Smooth muscle cell (in vitro differentiated cells): ENCODE data around the gene MED15. TPM values are rescaled to one million over a fixed set of nuclear protein-coding genes. Genes with fewer than 3 reads are reported as not detected.

Source experiments
- DNase-seq: peaks from one replicate; lab custom pipeline; 2025; ENCODE audit not compliant: unreplicated experiment; lab: John Stamatoyannopoulos, UW
- H2AFZ ChIP-seq: fragments of 200-600 bp; sonication (generic); 2 replicates; pipeline ENCODE4 v1.6.0; 2016; ENCODE audit warnings: antibody characterized with exemption, low read depth, mild to moderate bottlenecking
- H3F3A ChIP-seq: fragments of 200-600 bp; sonication (generic); 2 replicates; pipeline ENCODE4 v1.6.0; 2017; ENCODE audit warnings: antibody characterized with exemption, low read depth
- H3K27ac ChIP-seq: fragments of 200-600 bp; sonication (generic); 2 replicates; pipeline ENCODE4 v1.5.1; 2016; ENCODE audit warnings: low read depth, mild to moderate bottlenecking
- H3K27me3 ChIP-seq: fragments of 200-600 bp; sonication (generic); 2 replicates; pipeline ENCODE4 v1.6.1; 2016; ENCODE audit warnings: low read depth, mild to moderate bottlenecking
- H3K36me3 ChIP-seq: fragments of 200-600 bp; sonication (generic); 2 replicates; pipeline ENCODE4 v1.5.1; 2016; ENCODE audit warnings: low read depth
- H3K4me1 ChIP-seq: fragments of 200-600 bp; sonication (generic); 2 replicates; pipeline ENCODE4 v1.5.1; 2016; ENCODE audit warnings: low read depth
- H3K4me2 ChIP-seq: fragments of 200-600 bp; sonication (generic); 2 replicates; pipeline ENCODE4 v1.6.0; 2016; ENCODE audit warnings: mild to moderate bottlenecking
- H3K4me3 ChIP-seq: fragments of 200-600 bp; sonication (generic); 2 replicates; pipeline ENCODE4 v1.5.1; 2016; ENCODE audit warnings: mild to moderate bottlenecking
- H3K79me2 ChIP-seq: fragments of 200-600 bp; sonication (generic); 2 replicates; pipeline ENCODE4 v1.6.0; 2016; ENCODE audit warnings: low read depth, mild to moderate bottlenecking
- H3K9ac ChIP-seq: fragments of 200-600 bp; sonication (generic); 2 replicates; pipeline ENCODE4 v1.6.0; 2016; ENCODE audit warnings: low read depth
- H3K9me3 ChIP-seq: fragments of 200-600 bp; sonication (generic); replicated peaks from 2 replicates; pipeline ENCODE4 v1.5.1; 2016; ENCODE audit warnings: low read depth
- H4K20me1 ChIP-seq: fragments of 200-600 bp; sonication (generic); 2 replicates; pipeline ENCODE4 v1.6.0; 2016; ENCODE audit warnings: low read depth
- WGBS: methylation state at CpG from one replicate; pipeline ENCODE4 v1.1.7; 2016; ENCODE audit warnings: low lambda C conversion rate; 5-methylcytosine and 5-hydroxymethylcytosine counted together
- polyA plus RNA-seq: library from polyadenylated mRNA; unstranded; fragments of >200 nt; fragmentation: Nextera tagmentation; extraction: Ambion mirVana; gene quantifications from 2 replicates; pipeline ENCODE4 v1.2.1, GENCODE V29; 2016
- total RNA-seq: library from RNA; depleted of rRNA; stranded (reverse); fragments of >200 nt; gene quantifications from 2 replicates; pipeline ENCODE4 v1.2.3, GENCODE V29; 2014
- TF ChIP-seq, protein P1 (sequence below): fragments of 200-600 bp; sonication (generic); IDR thresholded peaks from 2 replicates; pipeline ENCODE4 v1.5.1; 2017; ENCODE audit warnings: borderline replicate concordance, mild to moderate bottlenecking, antibody characterized with exemption; ENCODE audit not compliant: insufficient read depth, poor library complexity, severe bottlenecking

The MED15 gene
- total and polyA plus RNA-seq, 2 experiments from 2014 or later, result 25.3 to 70.5 TPM

- H3K4me1 ChIP-seq, result no peaks in the 10 kb centered on the region
- no peak overlapping the region for H3K4me2 ChIP-seq
- no peaks in the 10 kb centered on the region for H4K20me1 ChIP-seq
- H3K79me2 ChIP-seq, result no peaks in the 10 kb centered on the region
- no peak for DNase-seq
- H3K9ac ChIP-seq, result no peak overlapping the region
- H3K36me3 ChIP-seq, result no peaks in the 10 kb centered on the region
- no peak overlapping the region for H3K27ac ChIP-seq
- H2AFZ ChIP-seq, result no peak overlapping the region
- H3K4me3 ChIP-seq, result no peak overlapping the region
- H3F3A ChIP-seq, result no peaks in the 10 kb centered on the region
- no peaks in the 10 kb centered on the region for H3K27me3 ChIP-seq
- WGBS, result 96% methylated on average over 32 of the region's 32 CpGs
- H3K9me3 ChIP-seq, result no peaks in the 10 kb centered on the region
- TF ChIP-seq, protein P1, sequence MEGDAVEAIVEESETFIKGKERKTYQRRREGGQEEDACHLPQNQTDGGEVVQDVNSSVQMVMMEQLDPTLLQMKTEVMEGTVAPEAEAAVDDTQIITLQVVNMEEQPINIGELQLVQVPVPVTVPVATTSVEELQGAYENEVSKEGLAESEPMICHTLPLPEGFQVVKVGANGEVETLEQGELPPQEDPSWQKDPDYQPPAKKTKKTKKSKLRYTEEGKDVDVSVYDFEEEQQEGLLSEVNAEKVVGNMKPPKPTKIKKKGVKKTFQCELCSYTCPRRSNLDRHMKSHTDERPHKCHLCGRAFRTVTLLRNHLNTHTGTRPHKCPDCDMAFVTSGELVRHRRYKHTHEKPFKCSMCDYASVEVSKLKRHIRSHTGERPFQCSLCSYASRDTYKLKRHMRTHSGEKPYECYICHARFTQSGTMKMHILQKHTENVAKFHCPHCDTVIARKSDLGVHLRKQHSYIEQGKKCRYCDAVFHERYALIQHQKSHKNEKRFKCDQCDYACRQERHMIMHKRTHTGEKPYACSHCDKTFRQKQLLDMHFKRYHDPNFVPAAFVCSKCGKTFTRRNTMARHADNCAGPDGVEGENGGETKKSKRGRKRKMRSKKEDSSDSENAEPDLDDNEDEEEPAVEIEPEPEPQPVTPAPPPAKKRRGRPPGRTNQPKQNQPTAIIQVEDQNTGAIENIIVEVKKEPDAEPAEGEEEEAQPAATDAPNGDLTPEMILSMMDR, result no peak
Measured at GRCh38 chr22:20464912-20465758, 42.3 kb upstream of the MED15 start.

DNA sequence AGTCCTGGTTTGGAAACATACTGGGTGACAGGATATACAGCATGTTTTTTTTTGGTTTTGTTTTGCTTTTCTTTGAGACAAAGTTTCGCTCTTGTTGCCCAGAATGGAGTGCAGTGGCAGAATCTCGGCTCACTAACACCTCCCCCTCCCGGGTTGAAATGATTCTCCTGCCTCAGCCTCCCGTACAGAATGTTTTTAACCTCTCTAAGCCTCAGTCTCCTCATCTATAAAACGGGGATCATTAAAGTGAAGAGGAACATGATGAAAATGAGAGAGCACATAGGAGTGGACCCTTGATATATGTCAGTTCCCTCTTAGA lies 41.7 kb upstream of the MED15 start:
- Histone ChIP-seq H4K20me1 (no peaks in the 10 kb centered on the region), H3K9me3 (no peaks in the 10 kb centered on the region), H3K27ac (no peak overlapping the region), H3F3A (no peaks in the 10 kb centered on the region), H3K9ac (no peak overlapping the region), H2AFZ (no peak overlapping the region), H3K36me3 (no peaks in the 10 kb centered on the region), H3K27me3 (no peaks in the 10 kb centered on the region), H3K4me2 (no peak overlapping the region), H3K79me2 (no peaks in the 10 kb centered on the region), H3K4me3 (no peak overlapping the region), H3K4me1 (no peaks in the 10 kb centered on the region)
- 91% methylated on average over 5 of the region's 5 CpGs for WGBS
- no peak for DNase-seq
- TF ChIP-seq, protein P1, result no peak

DNA sequence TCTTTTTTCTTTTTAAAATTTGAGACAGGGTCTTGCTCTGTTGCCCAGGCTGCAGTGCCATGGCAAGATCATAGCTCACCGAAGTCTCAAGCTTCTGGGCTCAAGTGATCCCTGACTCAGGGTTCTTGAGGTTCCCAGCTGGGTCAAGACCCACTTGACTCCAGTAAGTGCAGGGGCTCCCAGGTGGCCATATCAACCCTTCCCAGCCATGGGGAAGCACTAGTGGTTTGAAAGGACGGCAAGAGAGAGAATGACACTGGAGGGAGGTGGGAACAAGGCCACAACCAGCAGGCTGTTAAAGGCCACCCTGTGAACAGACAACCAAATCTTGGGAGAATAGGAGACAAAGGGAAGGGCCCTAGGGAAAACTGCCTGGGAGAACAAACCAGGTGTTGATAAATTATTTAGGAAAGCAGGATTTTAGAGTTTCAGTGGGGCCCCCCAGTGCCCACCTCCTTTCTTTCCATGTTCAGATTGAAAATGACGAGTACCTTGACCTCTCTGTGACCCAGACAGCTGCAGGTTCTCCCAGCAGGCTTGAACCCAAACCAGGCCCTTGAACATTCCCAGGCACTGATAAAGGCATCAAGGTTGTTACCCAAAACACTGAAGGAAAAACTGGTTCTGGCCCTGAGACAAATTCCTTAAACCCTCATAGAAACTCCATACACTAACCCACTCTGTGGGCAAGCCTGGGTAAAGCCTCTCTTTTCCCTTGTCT lies 40.6 kb upstream of the MED15 start:
- Histone ChIP-seq H3K4me1 (no peaks in the 10 kb centered on the region), H3K79me2 (no peaks in the 10 kb centered on the region), H3K27ac (no peak overlapping the region), H3K36me3 (no peaks in the 10 kb centered on the region), H3K4me3 (no peak overlapping the region), H2AFZ (no peak overlapping the region), H4K20me1 (peaks cover 4% of the 10 kb centered on the region), H3F3A (no peaks in the 10 kb centered on the region), H3K9ac (no peak overlapping the region), H3K9me3 (no peaks in the 10 kb centered on the region), H3K4me2 (no peak overlapping the region), H3K27me3 (no peaks in the 10 kb centered on the region)
- TF ChIP-seq, protein P1, result no peak
- no peak for DNase-seq
- WGBS, result 91% methylated on average over 3 of the region's 3 CpGs
